ENCODE data around the gene PYROXD2.
"Not testable (repeated sequence)": the region's sequence is repeated elsewhere in the genome, so short reads cannot be mapped to it uniquely, and the experiment has no call there.

The PYROXD2 gene

DNA sequence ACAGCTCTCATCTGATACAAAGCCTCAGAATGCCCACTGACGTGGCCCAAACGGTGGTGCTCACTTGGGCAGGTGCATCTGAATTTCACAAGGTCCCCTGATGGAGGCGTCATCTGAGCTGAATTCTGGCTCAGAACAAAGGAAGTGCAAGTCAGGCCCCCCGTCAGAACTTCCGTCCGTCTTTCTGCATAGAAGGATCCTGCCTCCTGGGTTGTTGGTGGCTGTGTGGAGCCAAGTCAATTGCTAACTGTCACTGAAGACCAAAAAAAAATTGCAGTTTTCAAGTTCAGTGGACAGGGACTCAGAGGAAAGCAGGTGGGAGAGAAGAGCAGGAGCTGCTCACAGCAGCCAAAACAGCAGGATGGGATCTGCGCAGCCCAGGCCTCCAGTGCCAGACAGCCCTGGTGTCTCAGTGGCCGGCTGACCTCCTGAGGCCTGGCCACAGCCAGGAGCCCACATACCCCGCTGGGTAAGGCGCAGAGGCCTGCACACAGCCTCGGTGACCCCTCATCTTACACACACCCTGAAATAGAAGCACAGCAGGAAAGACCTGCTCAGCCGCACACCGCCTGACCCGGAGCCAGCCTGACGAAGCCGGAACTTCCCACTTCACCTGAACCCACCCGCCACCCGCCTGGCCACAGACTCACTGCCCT, 49.4 kb downstream of the PYROXD2 start:
- DNase-seq: no peak

- DNase-seq: no peak
Observed at GRCh38 chr10:98364432-98365102, 50.4 kb downstream of the PYROXD2 start.

DNA sequence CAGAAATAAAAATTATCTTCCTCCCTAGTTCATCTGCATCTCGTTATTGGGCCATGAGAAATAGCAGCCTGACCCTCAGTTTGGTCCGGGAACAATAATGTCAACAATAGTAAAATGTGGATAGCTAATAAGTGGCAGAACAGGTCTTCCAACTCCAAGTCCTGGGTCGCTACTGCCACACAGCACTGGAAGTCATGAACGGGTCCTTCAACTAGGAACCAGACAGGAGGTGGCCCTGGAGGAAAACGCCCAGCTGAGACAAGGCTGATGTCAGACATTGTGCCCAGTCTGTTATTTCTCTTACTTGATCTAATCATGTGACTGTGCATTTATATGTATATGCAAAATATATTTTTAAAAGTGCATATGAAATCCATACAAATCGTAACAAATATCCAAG, 51.8 kb downstream of the PYROXD2 start:
- DNase-seq: no peak

- DNase-seq: peak; percentile 55 to 92 (median 78)
Observed at GRCh38 chr10:98361131-98362025, 53.6 kb downstream of the PYROXD2 start.

DNA sequence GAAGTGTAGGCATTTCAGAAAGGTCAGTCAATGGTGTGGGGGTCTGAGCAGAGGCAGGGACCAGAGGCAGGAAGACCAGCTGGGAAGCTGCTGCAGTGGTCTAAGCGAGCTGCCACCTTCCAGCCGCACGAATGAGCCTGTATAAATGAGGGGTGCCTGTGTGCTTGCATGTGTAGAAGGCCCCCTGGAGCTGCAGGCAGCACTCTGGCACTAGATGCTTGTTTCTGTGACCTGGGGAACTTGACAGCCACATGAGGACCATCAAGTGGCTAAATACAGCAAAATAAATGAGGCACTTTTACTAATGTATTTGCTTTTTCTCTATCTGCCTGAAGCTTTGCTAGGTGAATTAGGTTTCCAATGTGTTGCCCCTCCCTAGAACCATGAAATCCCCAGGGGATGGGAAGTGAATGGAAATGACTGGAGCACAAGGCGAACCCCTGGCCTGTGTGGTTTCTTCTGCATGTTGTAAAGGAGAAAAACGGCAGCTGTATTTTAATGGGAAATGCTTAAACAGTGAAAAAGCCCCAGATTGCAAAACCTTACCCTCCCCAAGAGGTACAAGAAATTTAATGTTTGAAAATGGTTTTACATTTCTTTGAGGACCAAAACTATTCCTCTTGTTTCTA, 57.7 kb downstream of the PYROXD2 start:
- no peak for DNase-seq

DNA sequence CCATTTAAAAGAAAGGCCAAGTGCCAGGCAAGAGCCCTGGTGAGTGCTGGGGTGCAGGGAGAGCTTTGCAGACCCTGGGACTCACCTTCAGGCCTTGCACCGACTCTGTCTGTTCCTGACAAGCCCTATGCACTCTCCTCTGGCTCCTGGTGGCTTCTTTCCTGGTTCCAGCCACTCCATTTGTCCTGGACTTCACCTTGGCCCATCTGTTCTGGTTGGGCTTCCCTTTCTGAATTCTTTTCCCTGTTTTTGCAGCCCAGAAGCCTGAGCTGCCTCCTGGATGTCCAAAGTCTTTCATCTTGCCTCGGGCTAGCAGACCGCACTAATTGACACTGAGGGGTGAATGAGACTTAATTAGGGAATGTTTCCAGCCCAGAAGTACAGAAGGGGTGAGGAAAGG, 60.5 kb downstream of the PYROXD2 start:
- DNase-seq: no peak

DNA sequence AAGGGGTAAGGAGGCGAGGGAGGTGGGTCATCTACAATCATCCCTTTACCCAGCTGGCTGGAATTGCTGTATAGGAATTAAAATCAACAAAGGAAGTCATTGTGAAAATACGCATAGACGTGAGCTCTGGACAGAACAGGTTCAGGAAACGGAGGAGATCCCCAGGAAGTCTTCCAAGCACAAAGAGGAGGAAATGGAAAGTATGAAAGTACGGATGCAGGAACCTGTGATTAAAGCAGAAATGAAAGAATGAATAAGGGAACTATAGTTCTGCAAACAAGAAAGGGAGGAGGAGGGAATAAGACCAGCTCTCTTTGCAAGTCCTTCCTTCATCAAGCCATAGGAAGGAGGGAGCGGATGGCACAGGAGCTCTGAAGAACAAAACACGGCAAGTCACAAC, 61.8 kb downstream of the PYROXD2 start:
- DNase-seq: peak in 3 of 4 experiments; percentile 32 to 63 (median 47)

- no peak for DNase-seq
Observed at GRCh38 chr10:98351831-98352402, 63.1 kb downstream of the PYROXD2 start.

DNA sequence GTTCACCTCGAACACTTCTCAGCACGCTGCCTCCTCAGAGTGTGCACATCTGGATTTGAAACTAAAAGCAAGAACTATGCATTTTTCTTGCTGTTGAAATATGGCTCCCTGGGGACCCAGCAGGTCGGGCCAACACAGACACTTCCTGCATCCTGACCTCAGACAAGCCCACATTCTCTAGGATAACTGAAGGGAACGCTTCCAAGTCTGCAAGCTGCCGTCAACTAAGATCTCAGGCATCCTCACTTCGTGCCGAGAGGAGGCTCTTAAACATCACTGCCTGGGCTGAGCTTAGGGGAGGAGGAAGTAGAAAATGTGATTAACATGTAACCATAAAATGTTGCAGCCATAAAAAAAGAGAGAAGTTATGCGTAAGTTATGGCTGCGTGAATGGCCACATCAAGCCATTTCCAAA, 65.5 kb downstream of the PYROXD2 start:
- DNase-seq: peak; percentile 74 to 87 (median 78)

DNA sequence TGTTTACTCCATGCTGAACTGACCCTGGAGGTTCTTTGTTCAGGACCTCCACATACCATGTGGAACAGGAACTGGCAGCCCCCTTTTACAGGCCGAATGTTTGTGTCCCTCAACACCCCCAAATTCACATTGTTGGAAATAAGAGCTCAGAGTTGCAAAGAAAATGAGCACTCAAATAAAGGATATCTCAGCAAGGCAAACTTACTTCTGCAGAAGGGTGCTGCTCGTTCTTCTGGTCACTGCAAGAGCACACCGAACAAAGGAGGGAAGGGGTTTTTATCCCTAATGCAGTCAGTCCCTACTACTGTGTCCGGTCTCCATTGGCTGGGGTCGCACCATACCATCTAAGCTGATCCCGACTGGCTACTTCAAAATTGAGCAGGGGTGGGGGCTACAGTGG, 68.1 kb downstream of the PYROXD2 start:
- DNase-seq: no peak

GRCh38 chr10:98344589-98345038, 70.4 kb downstream of the PYROXD2 start:
- peak; percentile 32 to 61 (median 46) for DNase-seq

GRCh38 chr10:98341701-98342100, 73.3 kb downstream of the PYROXD2 start:
- DNase-seq: not testable (repeated sequence)

GRCh38 chr10:98340940-98341310, 74.1 kb downstream of the PYROXD2 start:
- DNase-seq: peak in 3 of 4 experiments; percentile 18 to 24 (median 18)

GRCh38 chr10:98340261-98340939, 74.6 kb downstream of the PYROXD2 start:
- no peak for DNase-seq

DNA sequence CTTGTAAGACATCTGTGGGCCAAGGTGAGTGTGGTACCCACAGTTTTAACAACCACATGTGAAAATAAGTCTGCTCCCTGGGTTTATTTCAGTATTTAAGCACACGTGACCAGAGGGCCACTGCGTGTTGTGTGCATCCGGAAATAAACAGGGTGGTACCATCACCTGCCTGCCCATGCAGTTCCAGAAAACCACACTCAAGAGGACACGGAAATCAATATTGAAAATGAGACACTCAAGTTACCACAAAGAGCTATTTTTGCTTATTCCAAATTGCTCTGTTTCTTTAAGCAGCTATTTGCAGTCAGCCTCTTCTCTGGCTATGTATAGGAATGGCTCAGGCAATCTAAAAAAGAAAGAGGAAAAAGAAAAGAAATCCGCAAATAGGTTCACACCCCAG, 75.2 kb downstream of the PYROXD2 start:
- no peak for DNase-seq

- DNase-seq: no peak
Observed at GRCh38 chr10:98338896-98339295, 76.1 kb downstream of the PYROXD2 start.

DNA sequence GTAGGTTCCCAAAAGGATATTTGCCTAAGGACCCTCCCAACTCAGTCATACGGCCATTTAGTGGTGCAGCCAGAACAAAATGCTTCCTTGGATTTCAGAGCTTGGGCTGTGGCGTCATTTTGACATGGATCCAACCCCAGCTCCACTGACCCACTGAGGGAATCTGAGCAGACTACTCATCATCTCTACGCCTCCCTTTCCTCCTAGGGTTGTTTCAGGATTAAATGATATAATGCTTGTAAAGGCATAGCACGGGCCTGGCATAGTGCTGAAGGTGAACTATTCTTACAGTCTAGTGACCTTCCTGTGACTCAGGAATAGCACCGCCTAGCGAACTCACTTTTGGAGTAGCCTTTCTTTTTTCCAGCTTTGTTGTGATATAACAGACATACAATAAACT, 76.7 kb downstream of the PYROXD2 start:
- no peak for DNase-seq

- no peak for DNase-seq
Observed at GRCh38 chr10:98337484-98337883, 77.5 kb downstream of the PYROXD2 start.

Data from suppressor macrophage (primary cell).